Neural progenitor cell (in vitro differentiated cells): ENCODE measurements around the gene PCYOX1L. TPM values are rescaled to one million over a fixed set of nuclear protein-coding genes. Genes with fewer than 3 reads are reported as not detected.

Experiments
- DNase-seq: peaks from one replicate; pipeline ENCODE4 v3.0.0-alpha.2; 2016; ENCODE audit warnings: low spot score
- H2AFZ ChIP-seq: fragments of 200-600 bp; sonication (generic); replicated peaks from 2 replicates; pipeline ENCODE4 v1.6.1; 2016; ENCODE audit warnings: antibody characterized with exemption
- H3F3A ChIP-seq: fragments of 200-600 bp; sonication (generic); 2 replicates; pipeline ENCODE4 v1.6.1; 2016; ENCODE audit warnings: antibody characterized with exemption, low read depth
- H3K27ac ChIP-seq: fragments of 200-600 bp; sonication (generic); 2 replicates; pipeline ENCODE4 v1.5.1; 2016; ENCODE audit warnings: mild to moderate bottlenecking
- H3K27me3 ChIP-seq: fragments of 200-600 bp; sonication (generic); 2 replicates; pipeline ENCODE4 v1.6.1; 2016; ENCODE audit warnings: mild to moderate bottlenecking, moderate library complexity
- H3K36me3 ChIP-seq: fragments of 200-600 bp; sonication (generic); 2 replicates; pipeline ENCODE4 v1.5.1; 2016
- H3K4me1 ChIP-seq: fragments of 200-600 bp; sonication (generic); 2 replicates; pipeline ENCODE4 v1.6.1; 2016; ENCODE audit warnings: mixed run types
- H3K4me2 ChIP-seq: fragments of 200-600 bp; sonication (generic); 2 replicates; pipeline ENCODE4 v1.6.1; 2016
- H3K4me3 ChIP-seq: fragments of 200-600 bp; sonication (generic); 2 replicates; pipeline ENCODE4 v1.5.1; 2016
- H3K79me2 ChIP-seq: fragments of 200-600 bp; sonication (generic); 2 replicates; pipeline ENCODE4 v1.6.1; 2016; ENCODE audit warnings: low read depth
- H3K9ac ChIP-seq: fragments of 200-600 bp; sonication (generic); 2 replicates; pipeline ENCODE4 v1.6.1; 2016
- H3K9me3 ChIP-seq: fragments of 200-600 bp; sonication (generic); 2 replicates; pipeline ENCODE4 v1.5.1; 2016; ENCODE audit warnings: low read depth
- H4K20me1 ChIP-seq: fragments of 200-600 bp; sonication (generic); 2 replicates; pipeline ENCODE4 v1.6.1; 2016; ENCODE audit warnings: low read depth
- H3K27ac Mint-ChIP-seq: 3 replicates; pipeline ENCODE4 v1.8.0; 2021; ENCODE audit warnings: mixed read lengths
- H3K27me3 Mint-ChIP-seq: 2 replicates; pipeline ENCODE4 v1.8.0; 2022; ENCODE audit warnings: low read depth, mild to moderate bottlenecking, inconsistent platforms, moderate library complexity, mixed read lengths; ENCODE audit not compliant: insufficient read depth
- H3K36me3 Mint-ChIP-seq: 3 replicates; pipeline ENCODE4 v1.8.0; 2021; ENCODE audit warnings: mixed read lengths
- H3K4me1 Mint-ChIP-seq: 3 replicates; pipeline ENCODE4 v1.8.0; 2021; ENCODE audit warnings: mixed read lengths
- H3K4me3 Mint-ChIP-seq: 3 replicates; pipeline ENCODE4 v1.8.0; 2021; ENCODE audit warnings: mild to moderate bottlenecking, moderate library complexity, mixed read lengths
- H3K9me3 Mint-ChIP-seq: 3 replicates; pipeline ENCODE4 v1.8.0; 2020; ENCODE audit warnings: mixed read lengths
- CTCF ChIP-seq: fragments of 200-600 bp; sonication (generic); IDR thresholded peaks from 2 replicates; pipeline ENCODE4 v1.5.1; 2017; ENCODE audit warnings: antibody characterized with exemption, mild to moderate bottlenecking
- EZH2 ChIP-seq: fragments of 200-600 bp; sonication (generic); IDR thresholded peaks from 2 replicates; pipeline ENCODE4 v1.6.1; 2017; ENCODE audit warnings: antibody characterized with exemption, mild to moderate bottlenecking, moderate library complexity
- EZH2phosphoT487 ChIP-seq: fragments of 200-600 bp; sonication (generic); IDR thresholded peaks from 2 replicates; pipeline ENCODE4 v1.6.1; 2017; ENCODE audit warnings: antibody characterized with exemption
- total RNA-seq: library from RNA; depleted of rRNA; stranded (reverse); fragments of >200 nt; gene quantifications from 2 replicates; pipeline ENCODE4 v1.2.3, GENCODE V29; 2015; ENCODE audit warnings: low replicate concordance

Gene PCYOX1L
- total RNA-seq, 1 donor from 2014 or later, result 16.4 TPM

GRCh38 chr5:149411738-149412519, 54.1 kb downstream of the PCYOX1L start:
- Mint-ChIP-seq H3K4me1 (peaks cover 14% of the 10 kb centered on the region), H3K27ac (no peak overlapping the region), H3K9me3 (no peaks in the 10 kb centered on the region), H3K36me3 (no peaks in the 10 kb centered on the region), H3K4me3 (no peak overlapping the region), H3K27me3 (peaks cover 2% of the 10 kb centered on the region)
- Histone ChIP-seq H2AFZ (no peak overlapping the region), H3K27me3 (no peaks in the 10 kb centered on the region), H3K9me3 (no peaks in the 10 kb centered on the region), H3K4me3 (no peak overlapping the region), H3F3A (no peaks in the 10 kb centered on the region), H3K9ac (no peak overlapping the region), H3K4me2 (no peak overlapping the region), H3K27ac (no peak overlapping the region), H3K79me2 (no peaks in the 10 kb centered on the region), H4K20me1 (no peaks in the 10 kb centered on the region), H3K36me3 (no peaks in the 10 kb centered on the region), H3K4me1 (peaks cover 19% of the 10 kb centered on the region)
- TF ChIP-seq EZH2phosphoT487 (no peak), EZH2 (no peak), CTCF (no peak)
- no peak for DNase-seq

- Mint-ChIP-seq H3K36me3 (no peaks in the 10 kb centered on the region), H3K9me3 (no peaks in the 10 kb centered on the region), H3K27ac (peak overlapping the region; percentile 79), H3K27me3 (peaks cover 3% of the 10 kb centered on the region), H3K4me1 (peaks cover 16% of the 10 kb centered on the region), H3K4me3 (no peak overlapping the region)
- H4K20me1 ChIP-seq, result no peaks in the 10 kb centered on the region
- no peaks in the 10 kb centered on the region for H3K79me2 ChIP-seq
- no peak overlapping the region for H2AFZ ChIP-seq
- H3K9ac ChIP-seq, result no peak overlapping the region
- no peak overlapping the region for H3K4me2 ChIP-seq
- no peak for DNase-seq
- no peaks in the 10 kb centered on the region for H3K9me3 ChIP-seq
- no peaks in the 10 kb centered on the region for H3K36me3 ChIP-seq
- TF ChIP-seq EZH2, result no peak
- no peak for TF ChIP-seq EZH2phosphoT487
- TF ChIP-seq CTCF, result no peak
- no peaks in the 10 kb centered on the region for H3K27me3 ChIP-seq
- peaks cover 17% of the 10 kb centered on the region for H3K4me1 ChIP-seq
- H3K27ac ChIP-seq, result no peak overlapping the region
- H3F3A ChIP-seq, result no peaks in the 10 kb centered on the region
- no peak overlapping the region for H3K4me3 ChIP-seq
These were observed 55.1 kb downstream of the PCYOX1L start for GRCh38 chr5:149412783-149413476.

- no peak overlapping the region for H2AFZ ChIP-seq
- H3K27ac ChIP-seq, result no peak overlapping the region
- peaks cover 3% of the 10 kb centered on the region for H3K27me3 Mint-ChIP-seq
- no peak overlapping the region for H3K4me3 ChIP-seq
- DNase-seq, result no peak
- no peaks in the 10 kb centered on the region for H3K27me3 ChIP-seq
- no peaks in the 10 kb centered on the region for H3K9me3 Mint-ChIP-seq
- H3K36me3 ChIP-seq, result no peaks in the 10 kb centered on the region
- no peaks in the 10 kb centered on the region for H3F3A ChIP-seq
- H3K79me2 ChIP-seq, result no peaks in the 10 kb centered on the region
- no peaks in the 10 kb centered on the region for H3K36me3 Mint-ChIP-seq
- H4K20me1 ChIP-seq, result no peaks in the 10 kb centered on the region
- no peak overlapping the region for H3K4me3 Mint-ChIP-seq
- H3K4me1 ChIP-seq, result peaks cover 17% of the 10 kb centered on the region
- no peaks in the 10 kb centered on the region for H3K9me3 ChIP-seq
- peaks cover 21% of the 10 kb centered on the region for H3K4me1 Mint-ChIP-seq
- no peak overlapping the region for H3K27ac Mint-ChIP-seq
- H3K4me2 ChIP-seq, result no peak overlapping the region
- no peak overlapping the region for H3K9ac ChIP-seq
- no peak for TF ChIP-seq EZH2phosphoT487
- no peak for TF ChIP-seq CTCF
- TF ChIP-seq EZH2, result no peak
These were observed 55.8 kb downstream of the PCYOX1L start for GRCh38 chr5:149413477-149414210.
